Activated CD4-positive, alpha-beta T cell treated with anti-CD3 and anti-CD28 coated beads, Interleukin-2, amount 50 U/mL, for 48 hours (primary cell): Measurements from ENCODE around the gene SUCNR1.
"Not testable (repeated sequence)": the region's sequence is repeated elsewhere in the genome, so short reads cannot be mapped to it uniquely, and the experiment has no call there.

Experiments used
- DNase-seq, 2 experiments: peaks; one replicate each; pipeline ENCODE4 v3.0.0-alpha.2; 2020

The SUCNR1 gene

GRCh38 chr3:151873398-151873797 lies at the start of gene SUCNR1:
Gene SUCNR1, plus strand, starts transcription at chr3:151873643. Its CDS starts 6,250 bp downstream, at chr3:151879893.
- DNase-seq = no peak

GRCh38 chr3:151827816-151828215 lies 45.6 kb upstream of the SUCNR1 start:
- no peak for DNase-seq

- DNase-seq = no peak
Observed at GRCh38 chr3:151835751-151836525, 37.5 kb upstream of the SUCNR1 start.

GRCh38 chr3:151837057-151837456 lies 36.4 kb upstream of the SUCNR1 start:
- DNase-seq = no peak

- DNase-seq = peak in 1 of 2 experiments; percentile 17
Observed at GRCh38 chr3:151838574-151839312, 34.7 kb upstream of the SUCNR1 start.

GRCh38 chr3:151839313-151839631 lies 34.2 kb upstream of the SUCNR1 start:
- DNase-seq = no peak

GRCh38 chr3:151841801-151842200 lies 31.6 kb upstream of the SUCNR1 start:
- no peak for DNase-seq

GRCh38 chr3:151843275-151843674 lies 30.2 kb upstream of the SUCNR1 start:
- no peak for DNase-seq

GRCh38 chr3:151845306-151845905 lies 28.0 kb upstream of the SUCNR1 start:
- DNase-seq = no peak

- not testable (repeated sequence) for DNase-seq
Observed at GRCh38 chr3:151850065-151850464, 23.4 kb upstream of the SUCNR1 start.

GRCh38 chr3:151852074-151852811 lies 21.2 kb upstream of the SUCNR1 start:
- DNase-seq = no peak

- no peak for DNase-seq
Observed at GRCh38 chr3:151856118-151856517, 17.3 kb upstream of the SUCNR1 start.

- no peak for DNase-seq
Observed at GRCh38 chr3:151856641-151857040, 16.8 kb upstream of the SUCNR1 start.

GRCh38 chr3:151859233-151859673 lies 14.2 kb upstream of the SUCNR1 start:
- DNase-seq = no peak

GRCh38 chr3:151859905-151860304 lies 13.5 kb upstream of the SUCNR1 start:
- DNase-seq = no peak

GRCh38 chr3:151863611-151864010 lies 9.8 kb upstream of the SUCNR1 start:
- no peak for DNase-seq

- no peak for DNase-seq
Observed at GRCh38 chr3:151864423-151865101, 8.9 kb upstream of the SUCNR1 start.

GRCh38 chr3:151866711-151867410 lies 6.6 kb upstream of the SUCNR1 start:
- no peak for DNase-seq

- no peak for DNase-seq
Observed at GRCh38 chr3:151867666-151868065, 5.8 kb upstream of the SUCNR1 start.

GRCh38 chr3:151869181-151869580 lies 4.3 kb upstream of the SUCNR1 start:
- DNase-seq = no peak

GRCh38 chr3:151871639-151872468 lies 1.6 kb upstream of the SUCNR1 start:
- no peak for DNase-seq
